Loucy (cell line): ENCODE measurements around the gene CATSPERD.

Experiments used
- CTCF ChIP-seq: fragments of 200-600 bp; sonication (generic); conservative IDR thresholded peaks from 2 replicates; pipeline ENCODE4 v1.5.1; 2014; ENCODE audit warnings: mild to moderate bottlenecking, antibody characterized with exemption, low read length
- EZH2phosphoT487 ChIP-seq: fragments of 200-600 bp; IDR thresholded peaks from 2 replicates; pipeline ENCODE4 v1.6.1; 2018; ENCODE audit warnings: antibody characterized with exemption, mild to moderate bottlenecking, moderate library complexity, borderline replicate concordance

GRCh38 chr19:5798244-5798643 is 77.8 kb downstream of the CATSPERD start:
- TF ChIP-seq CTCF (no peak), EZH2phosphoT487 (no peak)
